Stimulated activated CD8-positive, alpha-beta memory T cell treated with anti-CD3 and anti-CD28 coated beads, Interleukin-4, amount 100 ng/mL, for 4 hours (primary cell): Measurements from ENCODE around the gene SH3PXD2B.
"Not testable (repeated sequence)": the region's sequence is repeated elsewhere in the genome, so short reads cannot be mapped to it uniquely, and the experiment has no call there.

Experiments
- DNase-seq, 2 donors: peaks; one replicate each; pipeline ENCODE4 v3.0.0-alpha.2; 2020; ENCODE audit warnings: low read depth in 2 of 2, low spot score in 1 of 2

SH3PXD2B gene

DNA sequence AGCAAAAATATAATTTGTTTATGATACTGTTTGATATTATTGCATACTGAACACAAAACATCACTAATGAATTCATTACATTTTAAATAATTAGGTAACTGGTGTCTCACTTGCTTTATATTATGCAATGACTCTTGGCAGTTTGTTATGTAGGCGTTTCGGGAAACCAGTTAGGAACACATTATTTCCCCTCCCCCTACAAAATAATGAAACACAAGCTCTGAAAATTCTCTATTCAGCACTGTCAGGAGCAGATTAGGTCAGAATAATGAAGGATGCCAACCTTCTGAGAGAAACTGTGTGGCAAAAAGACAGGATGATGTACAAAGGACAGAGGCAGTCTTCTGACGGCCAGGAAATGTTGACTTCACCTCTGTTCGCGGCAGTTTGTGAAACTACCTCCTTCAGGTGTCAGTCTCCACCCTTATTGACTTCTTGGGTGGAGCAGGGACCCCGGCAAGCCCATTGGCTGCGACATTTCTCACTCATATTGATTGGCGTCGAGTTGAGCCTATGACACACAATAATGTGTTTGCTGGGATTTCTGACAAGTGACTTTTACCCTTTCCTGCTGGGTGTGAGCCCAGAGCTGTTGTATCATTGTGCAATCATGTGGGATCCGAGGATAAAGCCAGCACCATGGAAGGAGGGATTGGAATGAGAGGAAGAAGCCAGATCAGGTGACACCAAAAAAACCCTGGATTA lies 33.9 kb downstream of the SH3PXD2B start:
- DNase-seq: no peak

DNA sequence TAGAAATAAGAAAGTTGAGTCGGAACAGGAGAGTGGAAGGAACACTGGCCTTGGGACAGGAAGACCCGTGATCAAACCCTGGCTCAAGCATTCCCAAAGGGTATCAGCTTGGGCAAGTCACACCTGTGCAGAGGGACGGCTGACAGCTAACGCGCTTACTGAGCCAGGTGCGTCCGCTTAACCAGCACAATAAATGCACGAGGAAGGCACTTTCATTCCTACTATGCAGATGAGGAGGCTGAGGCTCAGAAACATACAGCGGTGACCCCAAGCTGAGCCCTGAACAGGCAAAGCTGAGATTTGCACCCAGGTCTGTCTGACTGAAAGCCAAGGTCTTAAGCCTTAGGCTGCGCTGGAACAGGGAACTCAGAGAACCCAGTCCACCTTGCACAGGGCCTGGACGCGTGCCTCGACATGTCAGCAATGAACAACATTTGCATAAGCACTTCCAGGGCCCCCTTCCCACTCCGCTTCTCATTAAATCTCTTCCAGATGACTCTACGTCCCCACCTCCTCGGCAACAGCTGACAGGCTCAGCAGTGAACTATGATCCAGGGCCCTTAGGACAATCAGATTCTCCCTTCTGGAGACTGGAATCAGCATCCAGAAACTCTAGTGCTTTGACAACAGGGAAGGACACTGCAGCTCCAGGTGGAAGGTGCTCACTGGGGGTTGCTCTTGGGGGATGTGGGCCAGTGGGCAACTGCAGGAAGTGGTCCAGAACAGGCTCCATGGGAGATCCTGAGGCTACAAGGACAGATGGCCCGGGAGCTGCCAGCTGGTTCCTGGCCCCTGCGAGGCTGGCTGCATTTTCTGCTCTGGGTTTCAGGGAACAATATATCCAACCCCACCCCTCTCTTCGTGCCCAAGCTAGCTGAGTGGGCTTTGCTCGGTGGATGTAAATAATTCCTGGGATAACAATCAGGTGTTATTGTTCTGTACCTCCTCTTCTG lies 35.2 kb downstream of the SH3PXD2B start:
- no peak for DNase-seq

DNA sequence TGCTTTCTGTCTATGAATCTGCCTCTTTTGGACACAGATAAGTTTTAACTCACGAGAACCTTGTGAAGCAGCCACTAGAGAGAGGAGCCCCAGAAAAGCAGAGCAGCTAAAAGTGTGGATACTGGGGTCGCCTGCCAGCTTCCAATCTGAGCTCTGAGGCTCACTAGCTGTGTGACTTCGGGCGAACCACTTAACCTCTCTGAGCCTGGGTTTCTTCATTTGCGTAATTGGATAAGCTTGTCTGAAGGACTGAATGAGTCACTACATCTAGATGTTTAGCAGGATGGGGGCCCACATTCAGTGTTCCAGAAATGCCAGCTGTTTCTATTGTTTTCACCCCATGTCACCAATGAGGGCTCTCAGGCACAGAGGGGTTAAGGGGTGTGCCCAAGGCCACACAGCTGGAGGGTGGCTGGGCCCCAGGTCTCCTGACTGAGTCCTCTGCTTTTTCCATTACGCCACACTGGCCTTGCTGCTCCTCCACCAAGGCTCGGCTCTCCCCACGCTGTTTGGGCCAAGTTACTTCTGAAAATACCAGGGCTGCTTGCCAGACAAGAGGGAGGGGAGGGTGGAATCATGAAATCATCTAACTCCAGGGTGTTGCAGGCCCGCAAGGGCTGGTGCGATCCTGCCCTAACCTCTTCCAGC lies 36.2 kb downstream of the SH3PXD2B start:
- DNase-seq: no peak

DNA sequence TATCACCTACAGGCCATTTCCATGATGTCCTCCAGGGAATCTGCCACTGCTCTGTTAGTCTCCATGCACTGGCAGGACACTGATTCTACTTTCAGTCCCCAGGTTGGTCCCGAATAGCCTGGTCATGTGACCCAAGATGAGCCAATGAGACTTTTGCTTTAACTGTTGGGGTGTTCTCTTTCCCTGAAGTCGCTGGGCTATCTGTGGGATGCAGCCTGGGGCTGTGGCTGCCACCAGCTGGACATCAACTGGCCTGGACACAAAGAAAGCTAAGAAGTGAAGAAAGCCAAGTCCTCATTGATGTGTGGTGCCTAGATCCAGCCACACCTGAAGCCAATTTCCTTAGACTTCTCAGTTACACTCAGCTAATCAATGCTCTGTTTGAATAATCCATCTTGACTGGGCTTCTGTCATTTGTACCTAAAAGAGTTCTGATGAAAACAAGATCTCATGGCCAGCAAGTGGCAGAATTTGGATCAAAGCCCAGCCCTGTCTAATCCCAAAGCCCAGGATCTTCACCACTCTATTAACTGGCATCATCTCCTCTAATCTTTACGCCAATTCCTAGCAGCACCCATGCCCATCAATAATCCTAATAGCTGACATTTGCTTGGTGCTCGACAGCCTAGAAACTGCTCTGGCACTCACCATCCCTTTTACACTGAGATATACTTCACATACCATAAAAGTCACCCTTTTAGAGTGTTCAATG lies 37.0 kb downstream of the SH3PXD2B start:
- DNase-seq: no peak

DNA sequence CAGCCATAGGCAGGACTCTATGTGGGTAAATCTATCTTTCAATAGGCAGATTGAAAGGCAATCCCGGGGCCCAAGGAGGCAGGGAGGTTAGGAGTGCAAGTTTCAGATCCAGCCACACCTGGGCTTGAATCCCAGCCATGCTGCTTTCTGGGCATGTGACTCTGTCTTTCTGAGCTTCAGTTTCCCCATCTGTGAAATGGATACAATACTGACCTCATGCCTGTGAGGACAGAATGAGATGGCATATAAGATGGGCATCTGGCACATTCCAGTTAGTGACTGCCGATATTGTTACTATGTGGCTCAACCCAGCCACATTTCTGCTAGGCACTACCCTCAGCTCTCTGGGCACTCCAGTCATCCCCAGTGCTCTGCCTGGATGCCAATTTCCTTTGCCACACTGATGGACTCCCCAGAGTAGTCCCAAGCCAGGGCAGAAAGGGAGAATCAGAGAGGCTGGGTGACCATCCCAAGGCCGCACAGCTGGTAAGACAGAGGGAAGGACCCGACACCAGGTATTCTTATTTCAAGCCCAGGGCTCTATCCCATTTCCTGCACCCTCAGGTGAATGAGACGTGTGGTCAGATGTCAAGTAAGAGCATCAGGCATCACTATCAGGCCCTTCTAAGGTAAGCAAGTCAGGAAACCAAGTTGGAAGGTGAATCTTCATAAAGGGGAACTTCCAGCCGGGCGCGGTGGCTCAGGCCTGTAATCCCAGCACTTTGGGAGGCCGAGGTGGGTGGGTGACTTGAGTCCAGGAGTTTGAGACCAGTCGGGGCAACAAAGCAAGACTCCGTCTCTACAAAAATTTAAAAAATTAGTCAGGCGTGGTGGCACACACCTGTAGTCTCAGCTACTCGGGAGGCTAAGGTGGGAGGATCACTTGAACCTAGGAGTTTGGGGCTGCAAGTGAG lies 38.7 kb downstream of the SH3PXD2B start:
- DNase-seq: no peak

DNA sequence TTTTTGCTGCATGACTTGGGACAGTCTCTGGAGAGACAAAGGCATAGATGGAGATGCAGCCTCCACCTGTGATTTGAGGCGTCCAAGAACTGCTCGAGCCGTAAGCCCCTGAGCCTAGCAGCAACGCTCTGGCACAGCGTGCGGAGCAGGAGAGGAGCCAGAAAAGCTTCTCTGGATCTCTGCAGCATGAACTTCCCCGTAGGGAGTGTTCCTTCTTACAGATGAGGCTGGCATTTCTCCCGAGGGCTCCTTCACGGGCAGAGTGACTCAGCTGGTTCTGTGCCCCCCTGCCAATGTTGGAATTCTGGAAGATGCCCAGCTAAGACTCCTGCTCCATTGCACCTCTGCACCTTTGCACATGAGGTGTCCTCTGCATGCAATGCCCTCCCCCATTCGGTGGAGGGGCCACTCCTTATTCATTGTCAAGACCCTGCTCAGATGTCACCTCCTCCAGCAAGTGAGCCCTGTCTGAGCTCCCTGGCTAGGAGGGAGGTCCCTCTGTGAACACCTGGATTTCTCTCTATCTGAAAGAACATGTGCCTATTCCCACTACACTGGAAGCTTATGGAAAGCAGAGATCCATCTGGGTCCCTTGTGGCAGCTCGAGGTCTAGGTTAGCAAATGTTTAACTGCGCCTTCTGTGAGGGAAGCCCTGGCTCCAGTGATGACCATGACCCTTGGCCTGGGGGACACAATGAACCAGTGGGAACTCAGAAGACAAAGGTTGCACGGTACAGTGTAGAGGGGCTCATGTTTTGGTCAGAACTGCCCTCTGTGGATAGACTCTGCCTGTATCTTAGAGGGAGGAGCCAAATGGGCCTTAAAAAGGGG lies 39.6 kb downstream of the SH3PXD2B start:
- DNase-seq: no peak

DNA sequence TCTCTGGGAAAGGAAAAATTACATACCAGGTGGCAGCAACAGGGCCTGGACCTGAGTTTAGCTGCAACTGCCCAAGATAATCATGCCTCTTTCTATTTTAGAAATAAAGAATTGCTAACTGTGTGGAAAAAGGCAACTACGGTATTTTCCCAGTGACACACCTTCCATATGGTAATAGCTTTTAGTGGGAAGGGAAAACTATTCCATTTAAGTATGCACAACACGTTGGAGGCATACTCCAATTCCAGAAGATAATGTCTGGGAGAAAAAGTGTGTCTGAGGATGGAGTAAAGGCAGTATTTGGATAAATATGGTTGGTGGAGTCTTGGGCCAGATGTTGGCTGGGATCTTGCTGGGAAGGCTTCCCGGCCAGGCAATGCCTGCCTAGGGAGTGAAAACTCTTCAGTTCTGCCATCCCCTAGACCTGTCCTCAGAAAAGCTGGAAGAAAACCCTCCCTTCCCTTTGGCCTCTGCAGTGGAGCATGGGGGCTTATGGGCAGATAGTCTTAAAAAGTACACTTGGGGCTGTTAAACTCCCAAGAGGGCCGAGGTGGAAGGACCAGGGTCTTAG lies 40.6 kb downstream of the SH3PXD2B start:
- no peak for DNase-seq

DNA sequence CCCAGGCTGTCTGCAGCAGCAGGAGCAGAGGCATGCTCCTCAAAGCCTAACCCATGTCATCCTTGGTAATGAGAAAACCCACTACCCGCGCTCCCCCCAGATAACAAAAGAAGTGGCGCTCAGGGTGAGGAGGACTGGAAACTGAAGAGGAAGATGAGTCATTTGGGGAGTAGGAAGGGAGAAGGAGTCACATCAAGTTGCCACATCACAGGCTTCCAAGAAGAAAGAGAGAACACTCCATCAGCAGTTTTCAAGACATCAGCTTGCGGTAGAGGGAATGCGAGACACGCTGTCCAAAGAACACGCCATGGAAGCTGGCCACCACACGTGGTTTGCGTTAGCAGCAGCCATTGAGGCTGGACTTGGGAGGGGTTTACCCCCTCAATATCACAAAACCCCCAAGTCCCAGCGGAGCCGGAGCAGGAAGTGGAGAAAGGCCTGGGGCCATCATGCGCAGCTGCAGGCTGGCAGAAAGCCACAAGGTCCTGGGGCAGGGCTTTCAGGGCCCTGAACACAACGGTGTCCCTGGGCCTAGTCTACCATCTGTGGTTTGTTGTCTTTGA lies 41.5 kb downstream of the SH3PXD2B start:
- no peak for DNase-seq

DNA sequence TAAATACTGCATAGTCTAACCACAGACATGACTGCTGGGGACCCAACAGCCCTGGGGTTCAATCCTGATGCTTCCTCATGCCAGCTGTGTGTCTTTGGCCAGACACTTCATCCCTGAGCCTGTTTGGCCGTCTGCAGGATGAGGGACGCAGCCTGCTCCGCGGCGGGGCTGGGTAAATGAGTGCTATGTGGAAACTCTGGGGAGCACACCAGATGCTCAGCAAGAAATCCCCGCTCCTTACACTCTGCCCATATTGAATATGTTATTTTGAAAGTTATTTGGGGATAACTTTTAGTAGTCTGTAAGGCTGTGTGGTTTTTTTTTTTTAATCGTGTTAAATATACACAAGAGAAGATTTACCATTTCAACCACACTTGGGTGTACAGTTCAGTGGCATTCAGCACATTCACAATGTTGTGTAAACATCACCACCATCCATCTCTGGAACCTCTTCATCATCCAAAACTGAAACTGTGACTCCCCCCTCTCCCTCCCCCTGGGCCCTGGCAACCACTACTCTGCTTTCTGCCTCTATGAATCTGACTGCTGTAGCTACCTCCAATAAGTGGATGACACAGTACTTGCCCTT lies 42.7 kb downstream of the SH3PXD2B start:
- DNase-seq: no peak

DNA sequence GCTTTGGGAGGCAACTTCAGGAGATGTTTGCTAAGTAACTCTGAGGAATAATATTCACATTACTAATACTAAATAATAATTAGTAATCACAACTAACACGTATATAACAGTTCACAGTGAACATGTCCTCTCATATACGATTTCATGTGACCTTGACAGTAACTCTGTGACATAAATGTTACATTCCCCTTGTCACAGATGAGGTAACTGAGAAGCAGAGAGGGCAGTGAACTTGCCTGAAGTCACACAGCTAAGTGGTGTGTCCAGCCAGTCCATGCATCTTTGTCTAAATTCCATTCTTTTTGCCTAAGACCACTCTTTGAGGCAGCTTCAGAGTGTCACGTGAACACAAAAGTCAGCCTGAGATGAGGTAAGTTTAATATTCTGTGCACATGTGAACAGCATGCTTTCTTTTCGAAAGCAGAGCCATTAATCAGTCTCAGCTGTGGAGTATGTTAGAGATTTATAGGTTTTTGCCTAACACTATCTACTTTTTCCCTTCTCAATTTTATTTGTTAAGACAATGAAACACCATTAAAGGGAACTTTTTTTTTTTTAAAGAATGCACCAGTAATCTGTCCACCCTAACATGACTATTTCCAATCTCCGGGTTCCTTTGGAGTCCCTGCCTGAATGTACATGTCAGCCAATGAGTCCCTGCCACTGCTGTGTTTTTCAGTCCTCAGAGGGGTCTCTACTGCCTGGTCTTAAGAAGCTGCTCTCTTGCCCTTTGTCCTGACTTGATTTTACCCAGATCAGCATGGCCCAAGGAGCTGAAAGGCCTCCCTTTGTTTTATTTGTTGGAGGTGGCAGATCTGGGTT lies 43.5 kb downstream of the SH3PXD2B start:
- DNase-seq: no peak

DNA sequence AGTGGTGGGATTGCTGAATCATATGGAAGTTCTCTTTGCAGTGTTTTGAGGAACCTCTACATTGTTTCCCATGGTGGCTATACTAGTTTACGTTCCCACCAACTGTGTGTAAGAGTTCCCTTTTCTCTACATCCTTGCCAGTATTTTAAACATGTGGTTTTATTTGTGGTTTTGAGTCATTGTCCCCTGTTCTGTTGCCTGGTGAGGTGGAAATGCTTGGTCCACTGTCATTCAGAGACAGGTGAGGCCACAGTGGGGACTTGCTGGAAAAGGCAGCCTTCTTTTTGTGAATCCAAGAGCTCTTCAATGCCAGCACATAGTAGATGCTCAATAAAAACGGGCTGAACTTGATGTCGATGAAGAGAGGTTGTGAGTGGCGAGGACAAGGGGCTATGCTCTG lies 44.2 kb downstream of the SH3PXD2B start:
- DNase-seq: no peak

DNA sequence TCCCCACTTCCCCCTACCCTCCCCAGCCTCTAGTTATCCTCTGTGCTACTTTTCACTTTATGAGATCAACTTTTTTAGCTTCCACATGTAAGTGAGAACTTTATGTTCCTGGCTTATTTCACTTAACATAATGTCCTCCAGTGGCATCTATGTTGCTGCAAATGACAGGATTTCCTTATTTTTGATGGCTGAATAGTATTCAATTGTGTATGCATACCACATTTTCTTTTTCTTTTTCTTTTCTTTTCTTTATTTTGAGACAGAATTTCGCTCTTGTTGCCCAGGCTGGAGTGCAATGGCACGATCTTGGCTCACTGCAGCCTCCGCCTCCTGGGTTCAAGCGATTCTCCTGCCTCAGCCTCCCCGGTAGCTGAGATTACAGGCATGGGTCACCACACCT lies 44.8 kb downstream of the SH3PXD2B start:
- DNase-seq: not testable (repeated sequence)

DNA sequence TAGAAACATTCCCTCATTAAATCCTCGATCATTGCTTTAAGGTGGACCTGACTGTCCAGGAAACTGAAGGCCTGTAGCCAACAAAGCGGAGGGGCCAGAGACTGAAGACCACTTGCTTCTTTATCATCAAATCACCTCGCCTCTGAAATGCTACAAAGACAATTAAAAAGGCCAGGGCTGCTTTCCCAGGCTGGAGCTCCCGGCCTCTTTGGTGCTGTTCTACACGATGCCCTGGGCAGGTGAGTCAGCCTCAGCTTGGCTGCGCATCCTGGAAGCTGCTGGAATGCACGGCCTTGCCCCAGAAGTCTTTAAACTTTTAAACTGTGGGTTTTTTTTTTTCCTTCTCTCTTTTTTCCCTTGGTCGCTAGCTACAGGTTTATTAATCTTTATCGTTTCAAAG lies 46.5 kb downstream of the SH3PXD2B start:
- DNase-seq: no peak

DNA sequence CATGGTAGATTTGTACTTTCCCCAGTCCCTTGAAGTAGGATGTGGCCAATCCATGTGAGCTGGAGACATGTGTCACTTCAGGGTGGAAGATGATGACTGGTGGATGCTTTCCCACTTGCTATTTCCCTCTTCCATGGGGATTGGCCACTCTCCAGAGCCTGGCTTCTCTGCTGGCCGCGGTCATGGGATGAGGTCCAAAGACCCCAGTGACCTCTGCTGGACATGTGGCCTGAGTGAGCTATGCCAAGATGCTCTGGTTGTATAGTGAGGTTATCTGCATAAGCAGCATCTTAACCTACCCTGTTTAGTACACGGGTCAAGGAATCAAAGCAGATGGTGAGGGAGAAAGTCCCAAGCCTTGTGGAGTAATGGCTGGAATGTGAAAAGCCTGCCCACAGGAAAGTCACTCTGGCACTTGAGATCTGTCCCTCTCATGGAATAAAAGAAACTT lies 47.1 kb downstream of the SH3PXD2B start:
- DNase-seq: no peak

DNA sequence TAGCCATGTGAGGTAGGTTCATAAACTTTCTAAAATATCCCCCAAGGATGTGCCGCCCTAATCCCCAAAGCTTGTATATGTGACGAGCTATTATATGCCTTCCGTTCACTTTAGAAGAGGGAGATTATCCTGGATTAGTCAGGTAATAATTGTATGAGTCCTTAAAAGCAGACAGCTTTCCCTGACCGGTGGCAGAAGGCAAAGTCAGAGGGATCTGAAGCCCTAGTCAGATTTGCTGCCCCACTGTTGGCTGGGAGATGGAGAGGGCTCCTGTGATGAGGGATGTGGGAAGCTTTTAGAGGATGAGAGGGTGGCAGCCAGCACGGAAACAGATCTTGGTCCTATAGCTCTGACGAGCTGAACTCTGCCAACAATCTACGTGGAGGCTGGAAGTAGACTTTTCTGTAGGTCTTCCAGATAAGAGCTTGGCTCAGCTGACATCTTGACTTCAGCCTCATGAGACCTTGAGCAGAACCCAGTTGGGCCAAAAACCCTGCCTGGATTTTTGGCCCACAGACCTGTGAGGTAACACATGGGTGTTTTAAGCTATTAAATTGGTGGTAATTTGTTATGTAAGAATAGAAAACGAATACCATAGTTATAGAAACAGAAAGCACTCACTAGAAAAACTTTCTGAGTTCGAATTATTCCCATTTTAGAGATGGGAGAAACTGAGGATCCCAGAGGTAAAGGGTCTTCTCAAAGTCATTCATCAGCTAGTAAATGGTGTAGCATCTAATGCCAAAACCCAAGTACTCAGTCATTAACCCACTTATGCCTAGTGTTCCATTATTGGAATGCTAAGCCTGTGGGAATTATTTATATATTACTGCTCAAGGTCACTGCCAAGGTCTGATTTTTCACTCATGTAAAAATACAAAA lies 48.9 kb downstream of the SH3PXD2B start:
- DNase-seq: no peak

DNA sequence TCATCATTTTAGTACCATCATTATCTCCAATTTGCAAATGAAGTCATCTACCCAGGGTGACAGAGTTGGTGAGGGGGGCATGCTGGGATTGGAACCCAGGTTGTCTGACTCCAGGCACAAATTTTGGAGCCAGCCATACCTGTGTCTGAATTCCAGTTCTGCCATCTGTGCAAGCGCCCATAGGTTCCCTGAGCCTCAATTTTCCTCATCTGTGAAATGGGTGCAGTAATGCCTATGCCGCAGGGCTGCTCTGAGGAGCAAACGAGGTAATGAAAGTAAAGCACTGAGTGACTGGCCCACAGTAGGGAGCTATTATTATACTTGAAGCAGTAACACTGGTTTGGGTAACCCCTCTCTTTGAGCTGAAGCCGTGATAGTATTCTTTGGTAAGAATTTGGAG lies 49.6 kb downstream of the SH3PXD2B start:
- no peak for DNase-seq
